Ishikawa (cell line): Measurements from ENCODE around the gene NBEAL1.

Experiments
- RAD21 ChIP-seq: IDR thresholded peaks from 2 replicates; pipeline ENCODE4 v1.6.1; 2012; ENCODE audit warnings: low read depth
- TEAD4 ChIP-seq: IDR thresholded peaks from 2 replicates; pipeline ENCODE4 v1.6.1; 2012

DNA sequence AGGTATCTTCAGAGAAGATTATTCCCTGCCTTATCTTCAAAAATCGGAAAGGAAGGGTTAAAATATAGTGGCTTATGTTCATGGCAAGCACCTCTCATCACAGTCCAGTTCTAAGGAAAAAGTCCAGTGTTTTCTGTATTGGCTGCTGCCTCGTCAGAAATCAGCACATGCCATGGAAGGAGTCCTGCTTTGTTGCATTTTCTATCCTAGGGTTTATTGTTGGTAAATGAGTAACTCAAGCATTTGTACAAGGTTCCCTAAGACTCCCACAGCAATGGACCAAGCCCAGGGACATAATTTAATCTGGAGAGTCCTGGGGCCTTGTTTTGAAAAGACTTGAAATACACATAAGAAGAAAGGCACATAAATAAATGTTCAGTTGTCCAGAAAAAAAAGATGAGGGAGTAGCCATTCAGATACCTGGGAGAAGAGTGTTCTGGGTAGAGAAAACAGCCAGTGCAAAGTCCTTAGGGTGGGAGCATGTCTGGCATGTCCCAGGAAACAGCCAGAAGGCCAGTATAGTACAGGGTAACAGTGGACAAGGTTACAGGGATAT, 26.4 kb downstream of the NBEAL1 start:
- TF ChIP-seq TEAD4 (no peak), RAD21 (no peak)
